Lung (tissue), 12 donors: ENCODE data around the gene VAPB. TPM values are rescaled to one million over a fixed set of nuclear protein-coding genes. Genes with fewer than 3 reads are reported as not detected.
A peak's percentile ranks its signal among the peaks of the same experiment; 100 is the strongest.

ENCODE experiments used
- ATAC-seq: fragments of 200-7000 bp; cut with Tn5 transposase; one replicate; pipeline ENCODE4 v1.9.1; 2020; ENCODE audit warnings: moderate number of reproducible peaks; ENCODE audit not compliant: insufficient read depth, low FRiP score
- DNase-seq, 3 donors: peaks; one replicate each; pipeline ENCODE4 v3.0.0-alpha.2; 2013 to 2017
- H3K27ac ChIP-seq, 2 donors: one replicate each; pipeline ENCODE4 v1.5.1; 2013; ENCODE audit warnings: mild to moderate bottlenecking in 2 of 2, moderate library complexity in 2 of 2, control low read depth in 1 of 2, inconsistent platforms in 1 of 2, low read depth in 1 of 2, low read length in 1 of 2
- H3K27me3 ChIP-seq, 3 donors: one replicate each; pipeline ENCODE4 v1.5.1; 2013; ENCODE audit warnings: low read length in 2 of 3; ENCODE audit not compliant: control insufficient read depth in 3 of 3, insufficient read depth in 3 of 3
- H3K36me3 ChIP-seq, 4 donors: one replicate each; pipeline ENCODE4 v1.5.1; 2013; ENCODE audit warnings: low read length in 4 of 4, mild to moderate bottlenecking in 1 of 4, moderate library complexity in 1 of 4; ENCODE audit not compliant: control insufficient read depth in 4 of 4, insufficient read depth in 4 of 4
- H3K4me1 ChIP-seq, 5 donors: one replicate each; pipeline ENCODE4 v1.5.1; 2013; ENCODE audit warnings: low read length in 5 of 5, mild to moderate bottlenecking in 2 of 5, moderate library complexity in 1 of 5; ENCODE audit not compliant: control insufficient read depth in 5 of 5, insufficient read depth in 5 of 5
- H3K4me3 ChIP-seq: one replicate; pipeline ENCODE4 v1.5.1; 2013; ENCODE audit warnings: mild to moderate bottlenecking, control low read depth, moderate library complexity
- H3K9ac ChIP-seq, 2 donors: one replicate each; pipeline ENCODE4 v1.5.1; 2013; ENCODE audit warnings: low read length in 2 of 2, control low read depth in 1 of 2; ENCODE audit not compliant: insufficient read depth in 1 of 2
- H3K9me3 ChIP-seq, 4 donors: one replicate each; pipeline ENCODE4 v1.5.1; 2013; ENCODE audit warnings: low read length in 3 of 4, mild to moderate bottlenecking in 1 of 4, moderate library complexity in 1 of 4; ENCODE audit not compliant: control insufficient read depth in 4 of 4, insufficient read depth in 3 of 4
- CTCF ChIP-seq: IDR thresholded peaks from 2 replicates; pipeline ENCODE4 v1.5.1; 2012; ENCODE audit warnings: mild to moderate bottlenecking; ENCODE audit errors: control extremely low read depth, extremely low read depth
- WGBS, 2 donors: extraction: QIAGEN DNeasy Blood & Tissue Kit; methylation state at CpG; one replicate each; pipeline ENCODE4 v1.1.7; 2013; 5-methylcytosine and 5-hydroxymethylcytosine counted together
- polyA plus RNA-seq, 2 donors: library from polyadenylated mRNA; stranded (reverse); fragments of 200-250 nt; gene quantifications; one replicate each; pipeline ENCODE4 v1.2.1, GENCODE V29; 2013
- total RNA-seq, 2 donors: library from RNA; depleted of rRNA in 1 of 2; stranded (reverse); fragments of >200 nt in 1 of 2; gene quantifications; one replicate each; pipeline ENCODE4 v1.2.1, GENCODE V29; 2014 to 2021
- donor health status: control.
- donor health status: control.
- donor health status: Bipolar disorder and iron deficiency.
- donor health status: healthy.
- donor health status: DM: yes; HTN: yes; CAD: no.

Gene VAPB
- total and polyA plus RNA-seq, 4 donors, result 21.3 to 44.7 (median 24.1) TPM

DNA sequence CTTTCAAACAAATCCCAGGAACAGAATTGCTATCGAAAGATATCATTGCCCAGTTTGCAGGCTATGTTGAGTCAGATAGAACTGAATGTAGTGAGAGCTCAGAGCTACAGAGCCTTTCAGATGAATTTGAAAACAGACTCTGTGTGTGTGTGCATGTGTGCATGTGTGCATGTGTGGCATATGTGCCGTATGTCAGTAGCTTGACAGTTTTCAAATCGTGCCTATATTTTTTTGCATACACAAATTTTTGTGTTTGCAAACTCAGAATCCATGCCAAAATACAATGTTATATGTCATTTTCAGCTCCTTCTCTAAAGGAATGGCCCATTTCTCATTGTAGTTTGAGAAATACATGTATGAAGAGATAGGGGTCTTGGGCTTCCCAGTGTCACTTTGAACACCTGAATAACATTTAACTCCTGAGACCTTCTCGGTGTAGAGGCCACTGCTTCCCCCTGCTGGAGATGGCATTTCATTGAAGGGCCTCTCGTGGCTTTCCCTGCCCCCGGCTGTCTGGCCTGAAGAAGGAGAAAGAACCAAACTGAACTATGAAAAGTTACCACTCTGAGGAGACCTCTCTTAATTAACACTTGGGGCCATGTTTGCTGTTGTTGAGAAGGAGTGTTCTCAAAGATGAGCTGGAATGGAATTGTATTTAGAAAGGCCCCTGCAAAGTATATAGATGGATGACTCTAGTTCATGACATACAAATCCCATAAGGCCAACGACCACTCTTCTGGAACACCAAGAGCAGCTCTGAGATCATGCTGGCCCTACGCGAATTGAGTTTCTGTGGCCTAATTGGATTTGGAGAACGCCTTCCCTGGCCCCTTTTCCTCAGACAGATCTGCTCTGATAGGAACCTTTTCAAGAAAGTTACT is 58.7 kb downstream of the VAPB start:
- Histone ChIP-seq H3K27ac (no peak overlapping the region), H3K4me3 (no peak overlapping the region), H3K9ac (no peak overlapping the region), H3K9me3 (no peaks in the 10 kb centered on the region), H3K27me3 (no peaks in the 10 kb centered on the region), H3K4me1 (peaks cover 0 to 10% (median 0%) of the 10 kb centered on the region in 5 donors), H3K36me3 (peaks cover 3 to 24% (median 10%) of the 10 kb centered on the region in 4 donors)
- DNase-seq (peak in 1 of 3 donors; percentile 25), ATAC-seq (no peak)
- TF ChIP-seq CTCF, result peak; percentile 23
- 72 to 75% methylated on average over 10 of the region's 10 CpGs for WGBS, 2 donors

- DNase-seq, result no peak
- Histone ChIP-seq H3K27ac (no peak overlapping the region), H3K36me3 (peaks cover 3 to 21% (median 9%) of the 10 kb centered on the region in 4 donors), H3K9me3 (no peaks in the 10 kb centered on the region), H3K4me1 (peaks cover 0 to 10% (median 0%) of the 10 kb centered on the region in 5 donors), H3K9ac (no peak overlapping the region), H3K27me3 (no peaks in the 10 kb centered on the region), H3K4me3 (no peak overlapping the region)
- WGBS, 2 donors, result 93 to 97% methylated on average over 4 of the region's 4 CpGs
- no peak for ATAC-seq
- TF ChIP-seq CTCF, result no peak
These were observed 59.9 kb downstream of the VAPB start for GRCh38 chr20:58448958-58449357.

DNA sequence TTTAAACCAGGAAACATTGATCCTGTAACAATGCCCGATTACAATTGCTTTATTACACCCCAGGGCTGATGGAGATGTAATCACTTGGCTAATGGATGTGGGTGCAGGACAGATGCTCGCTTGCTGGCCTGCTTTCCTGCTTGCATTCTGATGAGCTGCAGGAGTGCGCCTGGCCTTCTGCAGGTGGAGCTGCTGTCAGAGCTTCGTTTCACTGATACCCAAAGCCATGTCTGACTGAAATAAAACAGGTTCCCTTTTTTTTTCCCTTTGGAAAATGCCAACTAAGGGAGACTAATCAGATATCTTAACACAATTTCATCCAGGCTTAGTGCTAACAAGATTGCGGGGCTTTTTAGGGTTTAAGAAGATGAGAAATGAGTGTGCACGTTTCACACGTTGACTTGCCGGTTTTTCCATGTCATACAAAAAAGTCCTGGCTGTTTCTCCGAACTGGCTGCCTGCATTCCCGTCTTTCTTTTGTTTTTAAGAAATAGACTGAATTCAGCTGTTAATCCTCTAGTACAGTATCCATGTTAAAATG is 60.7 kb downstream of the VAPB start:
- no peak for ATAC-seq
- H3K9me3 ChIP-seq, result peaks cover 0 to 4% (median under 1%) of the 10 kb centered on the region in 4 donors
- no peak overlapping the region for H3K27ac ChIP-seq
- 83 to 87% methylated on average over 10 of the region's 10 CpGs for WGBS, 2 donors
- DNase-seq, result peak in 1 of 3 donors; percentile 22
- H3K4me1 ChIP-seq, result peaks cover 0 to 10% (median 0%) of the 10 kb centered on the region in 5 donors
- no peak for TF ChIP-seq CTCF
- H3K27me3 ChIP-seq, result no peaks in the 10 kb centered on the region
- no peak overlapping the region for H3K4me3 ChIP-seq
- H3K36me3 ChIP-seq, result peaks cover 3 to 17% (median 6%) of the 10 kb centered on the region in 4 donors
- no peak overlapping the region for H3K9ac ChIP-seq
